Loucy (cell line): ENCODE data around the gene CNDP1.
A peak's percentile ranks its signal among the peaks of the same experiment; 100 is the strongest.

Experiments
- CTCF ChIP-seq: fragments of 200-600 bp; sonication (generic); conservative IDR thresholded peaks from 2 replicates; pipeline ENCODE4 v1.5.1; 2014; ENCODE audit warnings: mild to moderate bottlenecking, antibody characterized with exemption, low read length
- EZH2phosphoT487 ChIP-seq: fragments of 200-600 bp; IDR thresholded peaks from 2 replicates; pipeline ENCODE4 v1.6.1; 2018; ENCODE audit warnings: antibody characterized with exemption, mild to moderate bottlenecking, moderate library complexity, borderline replicate concordance

- TF ChIP-seq CTCF = peak; percentile 81
- no peak for TF ChIP-seq EZH2phosphoT487
These were observed 40.6 kb upstream of the CNDP1 start for GRCh38 chr18:74493689-74494088.
